K562 (cell line): Measurements from ENCODE around the gene BRD3OS. TPM values are rescaled to one million over a fixed set of nuclear protein-coding genes. Genes with fewer than 3 reads are reported as not detected.

Experiments used
- ATAC-seq: fragments of 200-7000 bp; cut with Tn5 transposase; 3 replicates; pipeline ENCODE4 v1.9.1; 2020; ENCODE audit warnings: moderate library complexity
- BruUV-seq: library from RNA; stranded (reverse); fragments of 400-500 nt; replicated peaks from 2 replicates; lab custom pipeline; 2021; lab: Mats Ljungman, UMichigan
- CTCF ChIA-PET: fragments of 300-600 bp; formaldehyde crosslinking; extraction: SDS; loops from one replicate; lab custom pipeline; 2021; ENCODE audit warnings: low intra/inter-chr PET ratio; lab: Yijun Ruan, JAX
- POLR2A ChIA-PET: fragments of 300-600, 350-650 bp; sonication (Branson Sonifier 250); formaldehyde crosslinking; extraction: SDS; loops from one replicate; lab custom pipeline; 2021; ENCODE audit warnings: antibody characterized with exemption, inconsistent platforms; lab: Yijun Ruan, JAX
- DNase-seq, 4 experiments: peaks; one replicate each; pipeline versions ENCODE4 v3.0.0 to v3.0.0-alpha.2; 2011 to 2018; ENCODE audit warnings: low spot score in 3 of 4, mixed read lengths in 3 of 4; ENCODE audit errors: extremely low read depth in 1 of 4
- FAIRE-seq: peaks from 2 replicates; lab custom pipeline; 2011; peaks lifted over from hg19 to GRCh38; lab: Jason Lieb, UNC
- H2AFZ ChIP-seq: 2 replicates; pipeline ENCODE4 v1.6.0; 2011; ENCODE audit warnings: low read depth, low read length, control low read depth, inconsistent platforms
- H3K27ac ChIP-seq: fragments of 200-600 bp; 3 replicates; pipeline ENCODE4 v1.8.0; 2011; ENCODE audit warnings: low read depth, mild to moderate bottlenecking, control low read depth, inconsistent platforms, low read length, moderate library complexity, mixed read lengths; ENCODE audit errors: extremely low read depth
- H3K27me3 ChIP-seq, 2 experiments: fragments of 300-600 bp in 1 of 2; 2 replicates in 1 of 2; 3 replicates in 1 of 2; pipeline versions ENCODE4 v1.6.0 to v1.8.0; 2011; ENCODE audit warnings: inconsistent platforms in 2 of 2, low read length in 2 of 2, mild to moderate bottlenecking in 1 of 2, mixed read lengths in 1 of 2, moderate library complexity in 1 of 2; ENCODE audit not compliant: control insufficient read depth in 2 of 2, insufficient read depth in 2 of 2
- H3K36me3 ChIP-seq: fragments of 300-600 bp; 3 replicates; pipeline ENCODE4 v1.8.0; 2011; ENCODE audit warnings: mild to moderate bottlenecking, low read length, inconsistent platforms; ENCODE audit not compliant: control insufficient read depth, insufficient read depth
- H3K4me1 ChIP-seq, 2 experiments: fragments of 200-600 bp in 1 of 2; replicated peaks in 1 of 2; 2 replicates in 1 of 2; 3 replicates in 1 of 2; pipeline versions ENCODE4 v1.5.1 to v1.8.0; 2011; ENCODE audit warnings: inconsistent platforms in 2 of 2, low read length in 2 of 2, mild to moderate bottlenecking in 1 of 2, mixed read lengths in 1 of 2, moderate library complexity in 1 of 2; ENCODE audit not compliant: control insufficient read depth in 2 of 2, insufficient read depth in 2 of 2
- H3K4me2 ChIP-seq: 2 replicates; pipeline ENCODE4 v1.6.1; 2011; ENCODE audit warnings: low read length, control low read depth, inconsistent platforms, mixed read lengths; ENCODE audit not compliant: insufficient read depth
- H3K4me3 ChIP-seq: fragments of 200-600 bp; sonication (generic), shearing (Covaris generic); 2 replicates; pipeline ENCODE4 v1.5.1; 2016; ENCODE audit warnings: control low read depth, inconsistent platforms
- H3K79me2 ChIP-seq: fragments of 200-600 bp; 3 replicates; pipeline ENCODE4 v1.8.0; 2011; ENCODE audit warnings: low read length, inconsistent platforms; ENCODE audit not compliant: control insufficient read depth, insufficient read depth
- H3K9ac ChIP-seq, 2 experiments: 2 replicates each; pipeline versions ENCODE4 v1.6.0 to v1.6.1; 2011; ENCODE audit warnings: low read depth in 2 of 2, low read length in 2 of 2, control low read depth in 1 of 2, inconsistent platforms in 1 of 2, mild to moderate bottlenecking in 1 of 2, mixed read lengths in 1 of 2; ENCODE audit not compliant: insufficient read depth in 1 of 2
- H3K9me1 ChIP-seq: one replicate; pipeline ENCODE4 v1.6.0; 2011; ENCODE audit warnings: inconsistent platforms, mild to moderate bottlenecking, low read length, moderate library complexity; ENCODE audit not compliant: control insufficient read depth, insufficient read depth
- H3K9me3 ChIP-seq: replicated peaks from 2 replicates; pipeline ENCODE4 v1.5.1; 2011; ENCODE audit warnings: low read depth, low read length, inconsistent platforms; ENCODE audit not compliant: control insufficient read depth, insufficient read depth
- H4K20me1 ChIP-seq: replicated peaks from 2 replicates; pipeline ENCODE4 v1.6.1; 2011; ENCODE audit warnings: low read length, inconsistent platforms, mixed read lengths; ENCODE audit not compliant: control insufficient read depth, insufficient read depth
- CTBP1 ChIP-seq: fragments of 450-650 bp; IDR thresholded peaks from 2 replicates; pipeline ENCODE4 v1.6.1; 2016; ENCODE audit warnings: borderline replicate concordance
- HDAC1 ChIP-seq, 2 experiments: fragments of 450-650 bp; IDR thresholded peaks; 2 replicates each; pipeline ENCODE4 v1.6.1; 2016 to 2017; ENCODE audit warnings: inconsistent platforms in 1 of 2, mild to moderate bottlenecking in 1 of 2, moderate library complexity in 1 of 2
- KDM2B ChIP-seq: fragments of 250-450 bp; sonication (Bioruptor Pico); IDR thresholded peaks from 2 replicates; pipeline ENCODE4 v1.8.0; 2021; ENCODE audit warnings: mild to moderate bottlenecking, moderate library complexity
- POLR2AphosphoS2 ChIP-seq: IDR thresholded peaks from 2 replicates; pipeline ENCODE4 v1.6.1; 2012; ENCODE audit warnings: low read length, improper control_type of control experiment
- POLR3G ChIP-seq: IDR thresholded peaks from 2 replicates; pipeline ENCODE4 v1.6.1; 2011; ENCODE audit not compliant: insufficient read length, insufficient replicate concordance; ENCODE audit errors: extremely low read depth
- ZEB2 ChIP-seq: fragments of 450-650 bp; IDR thresholded peaks from 2 replicates; pipeline ENCODE4 v1.6.1; 2016
- ZNF146 ChIP-seq: IDR thresholded peaks from one replicate; pipeline ENCODE4 v1.6.1; 2018; ENCODE audit warnings: missing compliant biosample characterization; ENCODE audit not compliant: unreplicated experiment
- ZNF699 ChIP-seq: fragments of 250-450 bp; sonication (Bioruptor Pico); IDR thresholded peaks from 2 replicates; pipeline ENCODE4 v1.8.0; 2021; ENCODE audit warnings: mild to moderate bottlenecking, moderate library complexity; ENCODE audit not compliant: insufficient replicate concordance
- WGBS: fragments of 100-300 bp; shearing (Covaris generic); methylation state at CpG from one replicate; pipeline ENCODE4 v1.1.6; 2016; ENCODE audit warnings: low coverage, mixed read lengths; ENCODE audit not compliant: insufficient coverage; ENCODE audit errors: missing lambda C conversion rate; 5-methylcytosine and 5-hydroxymethylcytosine counted together
- in situ Hi-C: fragments of 300-500 bp; cut with MboI; formaldehyde crosslinking; loops from 4 replicates; pipeline ENCODE4 v1.15.0; 2018; ENCODE audit warnings: inconsistent platforms, mixed read lengths
- intact Hi-C: fragments of 100-400 bp; cut with micrococcal nuclease; formaldehyde crosslinking; loops from 2 replicates; pipeline ENCODE4 v1.14.2; 2022
- polyA plus RNA-seq, 8 experiments: library from polyadenylated mRNA; depleted of rRNA in 4 of 8; stranded (reverse) in 5 of 8; unstranded in 3 of 8; fragments of >200 nt; fragmentation: Nextera tagmentation in 2 of 8; fragmentation: Illumina TruSeq in 1 of 8; extraction: Ambion mirVana in 2 of 8; extraction: Trizol in 1 of 8; gene quantifications; 2 replicates each; pipeline versions ENCODE4 v1.2.1 to v1.2.3, GENCODE V29; 2011 to 2014; ENCODE audit warnings: inconsistent platforms in 1 of 8, missing spikeins in 1 of 8
- total RNA-seq, 7 experiments: library from RNA; depleted of rRNA in 6 of 7; stranded (reverse); fragments of >200 nt in 6 of 7; fragmentation: Illumina TruSeq in 2 of 7; extraction: Trizol in 2 of 7; gene quantifications; 2 replicates each; pipeline versions ENCODE4 v1.2.1 to v1.2.3, GENCODE V29; 2011 to 2021; ENCODE audit warnings: low replicate concordance in 1 of 7
- TF ChIP-seq, protein P1 (sequence below), 2 experiments: fragments of 450-650 bp in 1 of 2; sonication (generic) in 1 of 2; formaldehyde crosslinking; conservative IDR thresholded peaks; 2 replicates each; pipeline versions ENCODE4 v1.4.0 to v1.8.1; 2020 to 2022; ENCODE audit warnings: mild to moderate bottlenecking in 1 of 2, missing genetic modification reagents in 1 of 2
- TF ChIP-seq, protein P2 (sequence below): fragments of 450-650 bp; formaldehyde crosslinking; IDR thresholded peaks from 2 replicates; pipeline ENCODE4 v1.4.0; 2020; ENCODE audit warnings: mild to moderate bottlenecking, moderate library complexity
- TF ChIP-seq, protein P3 (sequence below): IDR thresholded peaks from 2 replicates; pipeline ENCODE4 v1.6.1; 2014; ENCODE audit warnings: antibody characterized with exemption

The BRD3OS gene
- total and polyA plus RNA-seq, 9 of the 15 experiments (the other 6 are each of a cell fraction or from before 2014, with no cell fraction given) = 1.1 to 8.7 (median 5.9) TPM

DNA sequence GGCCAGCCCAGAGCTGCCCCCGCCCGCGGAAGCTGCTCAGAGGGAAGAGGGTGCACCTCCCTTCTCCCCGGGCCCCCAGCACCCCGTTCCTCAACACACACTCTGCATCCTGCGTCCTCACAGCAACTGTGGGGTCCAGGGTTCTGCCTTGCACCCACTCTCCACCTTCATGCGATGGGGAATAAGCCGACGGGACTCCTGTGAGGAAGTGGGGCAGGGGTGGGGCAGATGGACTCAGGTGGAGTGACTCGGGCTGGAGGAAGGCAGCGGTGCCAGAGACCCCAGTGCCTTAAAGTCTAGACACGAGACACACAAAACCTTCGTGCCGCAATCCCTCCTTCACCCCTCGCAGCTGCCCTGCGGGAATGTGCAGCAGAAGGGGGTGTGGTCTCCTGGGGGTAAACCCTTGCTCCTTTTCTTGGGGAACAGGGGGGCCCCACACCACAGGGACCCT lies 33.9 kb downstream of the BRD3OS start:
- Histone ChIP-seq H3K9me3 (no peaks in the 10 kb centered on the region), H3K27me3 (no peaks in the 10 kb centered on the region), H3K9ac (no peak overlapping the region), H3K9me1 (peaks cover 6% of the 10 kb centered on the region), H3K4me1 (peaks cover 0 to 66% of the 10 kb centered on the region in 2 experiments; a peak in 2 of 5 replicates), H4K20me1 (peaks cover 48% of the 10 kb centered on the region), H3K27ac (no peak overlapping the region), H3K36me3 (no peaks in the 10 kb centered on the region), H3K4me2 (no peak overlapping the region), H2AFZ (no peak overlapping the region), H3K79me2 (peaks cover 46% of the 10 kb centered on the region), H3K4me3 (no peak overlapping the region)
- in situ Hi-C loops (no loop called here), intact Hi-C loops (no loop called here)
- ChIA-PET POLR2A (no interaction called here), CTCF (no interaction called here)
- TF ChIP-seq HDAC1 (IDR thresholded peaks at IDR 0.05) (no peak), KDM2B (no peak), POLR3G (no peak), ZNF146 (no peak), ZNF699 (no peak), ZEB2 (no peak), POLR2AphosphoS2 (no peak), CTBP1 (no peak)
- TF ChIP-seq, protein P1, sequence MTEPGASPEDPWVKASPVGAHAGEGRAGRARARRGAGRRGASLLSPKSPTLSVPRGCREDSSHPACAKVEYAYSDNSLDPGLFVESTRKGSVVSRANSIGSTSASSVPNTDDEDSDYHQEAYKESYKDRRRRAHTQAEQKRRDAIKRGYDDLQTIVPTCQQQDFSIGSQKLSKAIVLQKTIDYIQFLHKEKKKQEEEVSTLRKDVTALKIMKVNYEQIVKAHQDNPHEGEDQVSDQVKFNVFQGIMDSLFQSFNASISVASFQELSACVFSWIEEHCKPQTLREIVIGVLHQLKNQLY (CRISPR knock-in tag; conservative IDR thresholded peaks at IDR 0.05) = no peak
- TF ChIP-seq, protein P2, sequence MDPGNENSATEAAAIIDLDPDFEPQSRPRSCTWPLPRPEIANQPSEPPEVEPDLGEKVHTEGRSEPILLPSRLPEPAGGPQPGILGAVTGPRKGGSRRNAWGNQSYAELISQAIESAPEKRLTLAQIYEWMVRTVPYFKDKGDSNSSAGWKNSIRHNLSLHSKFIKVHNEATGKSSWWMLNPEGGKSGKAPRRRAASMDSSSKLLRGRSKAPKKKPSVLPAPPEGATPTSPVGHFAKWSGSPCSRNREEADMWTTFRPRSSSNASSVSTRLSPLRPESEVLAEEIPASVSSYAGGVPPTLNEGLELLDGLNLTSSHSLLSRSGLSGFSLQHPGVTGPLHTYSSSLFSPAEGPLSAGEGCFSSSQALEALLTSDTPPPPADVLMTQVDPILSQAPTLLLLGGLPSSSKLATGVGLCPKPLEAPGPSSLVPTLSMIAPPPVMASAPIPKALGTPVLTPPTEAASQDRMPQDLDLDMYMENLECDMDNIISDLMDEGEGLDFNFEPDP = no peak
- TF ChIP-seq, protein P3, sequence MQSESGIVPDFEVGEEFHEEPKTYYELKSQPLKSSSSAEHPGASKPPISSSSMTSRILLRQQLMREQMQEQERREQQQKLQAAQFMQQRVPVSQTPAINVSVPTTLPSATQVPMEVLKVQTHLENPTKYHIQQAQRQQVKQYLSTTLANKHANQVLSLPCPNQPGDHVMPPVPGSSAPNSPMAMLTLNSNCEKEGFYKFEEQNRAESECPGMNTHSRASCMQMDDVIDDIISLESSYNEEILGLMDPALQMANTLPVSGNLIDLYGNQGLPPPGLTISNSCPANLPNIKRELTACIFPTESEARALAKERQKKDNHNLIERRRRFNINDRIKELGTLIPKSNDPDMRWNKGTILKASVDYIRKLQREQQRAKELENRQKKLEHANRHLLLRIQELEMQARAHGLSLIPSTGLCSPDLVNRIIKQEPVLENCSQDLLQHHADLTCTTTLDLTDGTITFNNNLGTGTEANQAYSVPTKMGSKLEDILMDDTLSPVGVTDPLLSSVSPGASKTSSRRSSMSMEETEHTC = no peak
- BruUV-seq = no TSS peak
- ATAC-seq (no peak), FAIRE-seq (no peak), DNase-seq (no peak)
- WGBS = 78% methylated on average over 11 of the region's 16 CpGs
